OCI-LY1 (cell line): Measurements from ENCODE around the gene PBXIP1.
"Not testable (repeated sequence)": the region's sequence is repeated elsewhere in the genome, so short reads cannot be mapped to it uniquely, and the experiment has no call there.

Experiments
- H2AFZ ChIP-seq: fragments of 200-600 bp; sonication (generic), shearing (Covaris generic); 2 replicates; pipeline ENCODE4 v1.6.0; 2014; ENCODE audit warnings: antibody characterized with exemption, mild to moderate bottlenecking, low read length
- H3F3A ChIP-seq: fragments of 200-600 bp; sonication (generic), shearing (Covaris generic); 2 replicates; pipeline ENCODE4 v1.6.0; 2014; ENCODE audit warnings: mild to moderate bottlenecking, antibody characterized with exemption, low read length, moderate library complexity; ENCODE audit not compliant: insufficient read depth
- H3K27ac ChIP-seq: fragments of 200-600 bp; sonication (generic); 2 replicates; pipeline ENCODE4 v1.5.1; 2014; ENCODE audit warnings: low read length, mixed run types, mild to moderate bottlenecking, low read depth; ENCODE audit not compliant: poor library complexity, severe bottlenecking
- H3K27me3 ChIP-seq: fragments of 200-600 bp; sonication (generic); 2 replicates; pipeline ENCODE4 v1.6.0; 2014; ENCODE audit warnings: antibody characterized with exemption, mild to moderate bottlenecking, low read length, moderate library complexity; ENCODE audit not compliant: insufficient read depth
- H3K36me3 ChIP-seq: fragments of 200-600 bp; sonication (generic); 2 replicates; pipeline ENCODE4 v1.6.1; 2014; ENCODE audit warnings: mild to moderate bottlenecking, antibody characterized with exemption, low read length, moderate library complexity, mixed read lengths; ENCODE audit not compliant: insufficient read depth
- H3K4me1 ChIP-seq: fragments of 200-600 bp; sonication (generic); 2 replicates; pipeline ENCODE4 v1.5.1; 2014; ENCODE audit warnings: mild to moderate bottlenecking, low read length, moderate library complexity; ENCODE audit not compliant: insufficient read depth, severe bottlenecking
- H3K4me2 ChIP-seq: fragments of 200-600 bp; sonication (generic), shearing (Covaris generic); 2 replicates; pipeline ENCODE4 v1.6.1; 2014; ENCODE audit warnings: low read length
- H3K4me3 ChIP-seq: fragments of 200-600 bp; sonication (generic); 2 replicates; pipeline ENCODE4 v1.5.1; 2014; ENCODE audit warnings: low read length, low read depth, mild to moderate bottlenecking, mixed read lengths; ENCODE audit not compliant: poor library complexity, severe bottlenecking
- H3K79me2 ChIP-seq: fragments of 200-600 bp; shearing (Covaris generic); 2 replicates; pipeline ENCODE4 v1.6.1; 2016; ENCODE audit warnings: mixed run types, low read length, mixed read lengths; ENCODE audit not compliant: insufficient read depth
- H3K9ac ChIP-seq: fragments of 200-600 bp; sonication (generic), shearing (Covaris generic); 2 replicates; pipeline ENCODE4 v1.6.1; 2014; ENCODE audit warnings: mild to moderate bottlenecking, low read length, mixed read lengths
- H3K9me2 ChIP-seq: fragments of 200-600 bp; sonication (generic), shearing (Covaris generic); 2 replicates; pipeline ENCODE4 v1.6.1; 2014; ENCODE audit warnings: low read depth, mild to moderate bottlenecking, low read length, mixed read lengths
- H3K9me3 ChIP-seq: fragments of 200-600 bp; shearing (Covaris generic); 2 replicates; pipeline ENCODE4 v1.6.1; 2014; ENCODE audit warnings: low read length, mixed read lengths
- H4K20me1 ChIP-seq: fragments of 200-600 bp; sonication (generic), shearing (Covaris generic); 2 replicates; pipeline ENCODE4 v1.6.0; 2016; ENCODE audit warnings: mild to moderate bottlenecking, low read length; ENCODE audit not compliant: insufficient read depth
- CTCF ChIP-seq: fragments of 200-600 bp; sonication (generic), shearing (Covaris generic); IDR thresholded peaks from 2 replicates; pipeline ENCODE4 v1.5.1; 2017; ENCODE audit warnings: mild to moderate bottlenecking, antibody characterized with exemption, low read length, moderate library complexity, mixed read lengths
- EZH2 ChIP-seq: fragments of 200-600 bp; sonication (generic), shearing (Covaris generic); IDR thresholded peaks from 2 replicates; pipeline ENCODE4 v1.8.0; 2017; ENCODE audit warnings: borderline replicate concordance, mixed run types, mild to moderate bottlenecking, antibody characterized with exemption, low read length, moderate library complexity, mixed read lengths

Gene PBXIP1

GRCh38 chr1:154995301-154995983 is 39.5 kb upstream of the PBXIP1 start:
- not testable (repeated sequence) for H3K9ac ChIP-seq, H3K9me3 ChIP-seq, H3K4me3 ChIP-seq

GRCh38 chr1:154994591-154994990 is 38.7 kb upstream of the PBXIP1 start:
- H3K4me1 ChIP-seq, result peaks cover 18% of the 10 kb centered on the region
- no peak overlapping the region for H3K4me2 ChIP-seq

More at GRCh38 chr1:154995301-154995983, 39.5 kb upstream of the PBXIP1 start:
- not testable (repeated sequence) for H3F3A ChIP-seq, H3K27ac ChIP-seq, H3K4me2 ChIP-seq, H3K79me2 ChIP-seq, H4K20me1 ChIP-seq, H3K36me3 ChIP-seq, H2AFZ ChIP-seq, H3K27me3 ChIP-seq, H3K9me2 ChIP-seq
- peaks cover 26% of the 10 kb centered on the region for H3K4me1 ChIP-seq
- peak; percentile 28; the same call in 1 of the 2 replicates for TF ChIP-seq CTCF

GRCh38 chr1:154994269-154994587 is 38.3 kb upstream of the PBXIP1 start:
- peak overlapping the region; percentile 43 for H3K27ac ChIP-seq
- peaks cover 14% of the 10 kb centered on the region for H3K4me1 ChIP-seq
- TF ChIP-seq CTCF (no peak), EZH2 (no peak)
- no peak overlapping the region for H3K4me3 ChIP-seq
- H3K9ac ChIP-seq, result no peak overlapping the region
- no peaks in the 10 kb centered on the region for H4K20me1 ChIP-seq
- H2AFZ ChIP-seq, result no peak overlapping the region
- H3K4me2 ChIP-seq, result no peak overlapping the region
- H3K9me3 ChIP-seq, result no peaks in the 10 kb centered on the region
- H3K36me3 ChIP-seq, result peaks cover 17% of the 10 kb centered on the region
- H3K27me3 ChIP-seq, result no peaks in the 10 kb centered on the region
- no peaks in the 10 kb centered on the region for H3K9me2 ChIP-seq
- H3K79me2 ChIP-seq, result no peaks in the 10 kb centered on the region
- no peaks in the 10 kb centered on the region for H3F3A ChIP-seq

More at GRCh38 chr1:154994591-154994990, 38.7 kb upstream of the PBXIP1 start:
- Histone ChIP-seq H3K9me3 (no peaks in the 10 kb centered on the region), H3K36me3 (peaks cover 13% of the 10 kb centered on the region), H3K79me2 (no peaks in the 10 kb centered on the region), H3K4me3 (no peak overlapping the region), H3K9ac (no peak overlapping the region), H3K27ac (peak overlapping the region; percentile 43), H3K9me2 (no peaks in the 10 kb centered on the region), H3K27me3 (no peaks in the 10 kb centered on the region), H4K20me1 (no peaks in the 10 kb centered on the region), H3F3A (no peaks in the 10 kb centered on the region), H2AFZ (no peak overlapping the region)
- TF ChIP-seq CTCF, result no peak
